Right hindlimb (tissue), 1 donor: ENCODE results near the gene EIF1AD.
"Not testable (repeated sequence)": the region's sequence is repeated elsewhere in the genome, so short reads cannot be mapped to it uniquely, and the experiment has no call there.

Experiments used
- DNase-seq: peaks from one replicate; pipeline ENCODE4 v3.0.0-alpha.2; 2018

Gene EIF1AD

DNA sequence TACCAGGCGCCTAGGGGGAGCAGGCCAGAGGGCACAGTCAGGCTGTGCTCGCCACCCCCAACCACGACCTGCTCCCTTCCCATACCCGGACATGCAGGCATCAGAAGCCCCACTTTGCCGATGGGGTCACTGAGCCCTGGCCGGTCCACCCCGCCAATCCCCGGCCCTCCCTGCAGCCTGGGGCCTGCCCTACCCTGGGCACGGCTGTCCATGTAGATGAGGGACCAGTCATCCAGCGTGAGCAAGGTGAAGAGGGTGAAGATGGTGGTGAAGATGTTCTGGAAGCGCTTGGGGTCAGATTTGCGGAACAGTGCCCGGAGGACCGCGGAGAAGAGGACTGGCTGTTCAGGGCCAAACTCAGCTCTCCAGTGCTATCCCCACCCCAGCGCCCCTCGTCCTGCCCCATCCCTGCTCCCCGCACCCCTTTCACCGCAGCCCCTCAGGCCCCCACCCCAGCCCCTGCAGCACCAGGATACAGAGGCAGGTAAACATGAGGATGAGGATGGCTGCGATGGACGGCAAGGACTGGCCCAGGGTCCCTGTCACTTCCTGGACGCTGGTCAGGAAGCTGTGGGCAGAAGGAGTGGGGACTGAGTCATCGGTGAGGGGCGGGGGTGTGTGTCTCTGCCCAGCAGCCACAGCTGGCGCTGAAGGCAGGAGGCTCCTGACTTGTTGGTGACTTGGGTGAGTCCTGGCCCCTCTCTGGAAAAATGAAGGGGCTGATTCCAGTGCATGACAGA, 18.8 kb upstream of the EIF1AD start:
- DNase-seq, result no peak

- DNase-seq, result no peak
Measured at GRCh38 chr11:66020212-66020611, 18.3 kb upstream of the EIF1AD start.

- DNase-seq, result no peak
Measured at GRCh38 chr11:66017321-66017720, 15.4 kb upstream of the EIF1AD start.

DNA sequence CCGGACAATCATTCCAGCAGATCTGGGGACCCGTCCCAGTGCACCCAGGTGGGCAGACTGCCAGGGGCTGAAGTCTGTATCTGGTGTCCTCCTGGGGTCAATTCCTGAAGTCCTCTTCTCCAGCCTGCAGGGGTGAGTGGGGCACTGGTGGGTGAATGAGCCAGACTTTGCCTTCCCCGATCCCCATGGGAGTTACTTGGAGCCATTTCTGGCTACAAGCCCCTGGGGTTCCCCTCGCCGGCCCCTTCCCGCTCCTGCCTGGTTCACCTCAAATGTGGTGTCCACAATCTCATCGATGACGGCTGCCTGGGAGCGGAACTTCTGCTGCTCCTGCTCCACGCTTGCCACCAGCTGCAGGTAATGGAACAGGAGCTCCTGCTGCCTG, 14.8 kb upstream of the EIF1AD start:
- DNase-seq, result no peak

GRCh38 chr11:66015936-66016792, 14.2 kb upstream of the EIF1AD start:
- DNase-seq, result no peak

- DNase-seq, result no peak
Measured at GRCh38 chr11:66015454-66015881, 13.5 kb upstream of the EIF1AD start.

GRCh38 chr11:66014804-66015453, 13.0 kb upstream of the EIF1AD start:
- DNase-seq, result no peak

DNA sequence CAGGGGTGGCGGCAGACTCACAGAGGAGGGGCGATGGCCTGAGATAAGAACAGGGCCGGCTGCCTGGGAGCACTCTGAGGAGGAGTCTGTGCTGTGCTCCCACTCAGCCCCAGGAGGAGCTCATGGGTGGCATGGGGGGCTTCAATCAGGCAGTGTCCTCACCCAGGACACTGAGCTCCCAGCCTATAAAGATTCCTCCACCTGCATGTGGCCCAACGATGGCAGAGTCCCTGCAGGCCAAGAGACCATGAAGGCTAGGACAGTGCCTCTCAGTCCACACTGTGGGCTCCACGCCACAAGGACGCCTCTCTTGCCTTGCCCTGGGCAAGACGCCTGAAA, 11.8 kb upstream of the EIF1AD start:
- DNase-seq, result no peak

- DNase-seq, result no peak
Measured at GRCh38 chr11:66012946-66013761, 11.2 kb upstream of the EIF1AD start.

DNA sequence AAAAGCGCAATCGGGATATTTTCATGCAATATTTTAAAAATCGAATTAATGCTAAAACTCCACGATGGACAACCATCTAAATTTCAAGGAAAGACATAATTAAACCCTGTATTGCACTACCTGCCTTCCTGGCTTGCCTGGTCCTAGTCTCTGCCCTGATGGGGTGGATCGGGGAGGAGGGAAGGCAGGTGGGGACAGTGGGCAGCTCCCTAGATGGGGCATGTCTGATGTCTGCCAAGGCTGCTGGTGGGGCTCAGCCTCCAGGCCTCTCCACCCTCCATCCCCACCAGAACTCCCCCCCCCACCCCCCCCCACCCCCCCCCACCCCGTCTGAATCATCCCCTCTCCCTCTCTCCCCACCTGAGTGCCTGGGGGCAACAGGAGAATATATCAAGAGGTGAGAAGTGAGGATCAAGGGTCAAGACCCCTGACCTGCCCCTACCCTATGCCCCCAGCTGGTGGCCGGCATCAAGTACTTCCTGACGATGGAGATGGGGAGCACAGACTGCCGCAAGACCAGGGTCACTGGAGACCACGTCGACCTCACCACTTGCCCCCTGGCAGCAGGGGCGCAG, 10.5 kb upstream of the EIF1AD start:
- no peak for DNase-seq

DNA sequence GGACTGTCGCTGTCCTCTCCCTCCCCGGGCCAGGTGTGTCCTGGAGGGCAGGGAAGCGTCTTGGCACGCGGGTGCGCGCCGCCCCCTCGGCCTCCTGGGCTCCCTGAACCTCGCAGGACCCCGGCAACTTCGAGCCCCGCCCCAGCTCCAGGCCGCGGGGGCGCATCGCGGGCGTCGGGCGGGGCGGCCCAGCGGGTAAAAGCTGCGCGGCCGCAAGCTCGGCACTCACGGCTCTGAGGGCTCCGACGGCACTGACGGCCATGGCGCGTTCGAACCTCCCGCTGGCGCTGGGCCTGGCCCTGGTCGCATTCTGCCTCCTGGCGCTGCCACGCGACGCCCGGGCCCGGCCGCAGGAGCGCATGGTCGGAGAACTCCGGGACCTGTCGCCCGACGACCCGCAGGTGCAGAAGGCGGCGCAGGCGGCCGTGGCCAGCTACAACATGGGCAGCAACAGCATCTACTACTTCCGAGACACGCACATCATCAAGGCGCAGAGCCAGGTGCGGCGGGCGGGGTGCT, 9.9 kb upstream of the EIF1AD start, which contains the start of gene CST6:
TSS of gene CST6 (plus strand) at position 224 of the 519 bp plus-strand sequence. CDS start at position 261, 37 bp downstream.
- no peak for DNase-seq

DNA sequence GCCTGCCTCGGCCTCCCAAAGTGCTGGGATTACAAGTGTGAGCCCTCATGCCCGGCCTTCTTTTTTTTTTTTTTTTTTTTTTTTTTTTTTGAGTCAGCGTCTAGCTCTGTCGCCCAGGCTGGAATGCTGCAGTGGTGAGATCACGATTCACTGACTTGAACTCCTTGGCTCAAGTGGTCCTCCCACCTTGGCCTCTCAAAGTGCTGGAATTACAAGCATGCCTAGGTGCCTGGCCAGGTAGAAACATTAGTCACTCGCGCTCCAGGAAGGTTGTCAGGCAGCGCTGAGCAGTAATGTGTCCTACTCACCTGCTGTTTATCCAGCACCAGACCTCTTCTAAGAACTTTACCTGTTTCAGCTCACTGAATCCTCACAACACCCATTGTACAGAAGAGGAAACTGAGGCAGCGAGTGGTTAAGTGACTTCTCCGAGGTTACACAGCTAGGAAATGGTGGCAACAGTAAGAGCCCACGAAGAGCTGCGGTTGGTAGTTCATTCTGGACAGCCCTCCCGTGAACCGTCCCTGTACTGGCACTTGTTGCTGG, 9.4 kb upstream of the EIF1AD start:
- no peak for DNase-seq

DNA sequence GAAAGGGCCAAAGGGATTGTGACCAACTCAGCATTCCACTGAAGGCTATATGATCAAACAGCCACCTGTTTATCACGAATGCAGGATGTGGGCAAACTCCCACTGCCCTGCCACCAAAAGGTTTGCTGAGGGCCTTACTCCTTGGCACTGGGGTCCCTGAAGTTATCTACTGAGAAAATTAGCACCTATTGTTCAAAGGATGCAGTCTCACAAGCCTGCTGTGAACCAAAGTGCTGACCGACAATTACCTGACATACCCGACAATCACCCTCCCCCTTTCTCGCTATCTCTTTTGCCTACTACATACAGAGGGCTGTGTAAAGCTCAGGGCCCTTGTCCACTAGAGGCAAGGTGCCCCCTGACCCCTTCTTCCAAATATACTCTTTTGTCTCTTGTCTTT, 8.1 kb upstream of the EIF1AD start:
- DNase-seq, result not testable (repeated sequence)

- no peak for DNase-seq
Measured at GRCh38 chr11:66008468-66009101, 6.6 kb upstream of the EIF1AD start.

DNA sequence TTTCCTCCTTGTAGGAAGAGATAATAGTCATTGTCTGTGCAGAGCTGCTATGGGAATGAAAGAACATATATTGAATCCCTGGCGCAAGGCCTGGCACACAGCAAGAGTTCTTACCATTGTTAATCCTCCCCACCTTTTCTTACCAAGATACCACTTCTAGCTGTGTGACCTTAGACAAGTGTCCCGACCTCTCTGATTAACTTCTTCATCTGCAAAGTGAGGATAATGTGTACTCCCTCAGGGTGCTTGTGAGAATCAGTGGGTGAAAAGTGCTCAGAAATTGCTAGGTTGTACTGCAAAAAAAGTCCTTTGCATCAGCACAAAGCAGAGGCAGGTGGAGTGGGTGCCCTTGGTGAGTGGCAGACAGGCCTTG, 6.1 kb upstream of the EIF1AD start:
- no peak for DNase-seq

DNA sequence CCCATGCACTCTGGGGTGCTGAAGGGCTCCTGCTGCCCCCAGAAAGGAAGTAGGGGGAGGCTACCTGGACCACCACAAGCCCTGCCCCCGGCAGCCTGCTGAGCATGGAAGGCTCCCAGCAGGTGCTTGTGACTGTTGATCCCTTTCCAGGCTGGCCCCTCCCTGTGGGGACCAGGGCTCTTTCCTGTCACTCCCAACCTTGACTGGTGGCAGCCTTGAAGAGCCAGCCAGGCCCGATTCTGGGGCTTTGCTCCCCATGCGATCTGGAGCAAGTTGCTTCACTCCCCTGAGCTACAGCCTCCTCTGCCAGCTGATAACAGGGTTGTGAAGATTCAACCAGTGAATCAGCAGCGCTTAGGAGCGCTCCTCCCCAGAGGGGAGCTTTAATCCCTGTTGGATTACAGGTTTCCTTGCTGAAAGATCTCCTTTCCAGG, 5.3 kb upstream of the EIF1AD start:
- DNase-seq, result no peak

- DNase-seq, result no peak
Measured at GRCh38 chr11:66006891-66007176, 4.9 kb upstream of the EIF1AD start.

DNA sequence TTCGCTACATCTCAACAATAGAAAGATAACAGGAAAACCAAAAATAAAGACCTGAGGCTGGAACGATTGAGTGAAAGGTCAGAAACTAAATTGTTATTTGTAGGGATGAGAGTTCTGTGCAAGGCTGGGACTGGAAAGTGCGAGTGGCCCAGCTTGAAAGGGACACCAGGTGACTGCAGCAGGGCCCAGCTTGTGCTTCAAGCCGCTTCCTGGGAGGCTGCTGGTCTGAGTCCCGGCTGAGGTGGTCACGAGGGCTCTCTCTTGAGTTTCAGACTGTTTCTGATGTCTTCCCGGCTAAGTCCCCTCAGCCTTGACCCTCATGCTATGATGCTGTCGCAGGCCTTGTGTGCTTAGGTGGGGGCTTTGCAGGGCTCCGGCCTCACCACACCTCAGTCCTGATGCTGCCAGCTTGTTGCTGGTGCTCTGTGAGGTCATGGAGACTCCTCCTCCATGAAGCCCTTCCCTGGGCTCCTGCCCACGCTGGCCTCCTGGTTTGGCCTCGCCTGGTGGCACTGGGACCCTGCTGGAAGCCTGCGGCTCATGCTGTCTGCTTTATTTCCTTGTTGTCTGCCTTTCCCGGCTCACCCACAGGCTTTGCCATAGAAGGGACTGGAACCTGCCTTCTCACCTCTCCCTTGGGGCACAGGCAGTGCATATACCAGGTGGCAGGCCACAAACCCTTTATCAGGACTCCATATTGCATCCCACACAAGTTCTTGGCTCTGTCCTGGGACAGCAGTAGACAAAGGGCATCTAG, 4.4 kb upstream of the EIF1AD start:
- DNase-seq, result no peak

DNA sequence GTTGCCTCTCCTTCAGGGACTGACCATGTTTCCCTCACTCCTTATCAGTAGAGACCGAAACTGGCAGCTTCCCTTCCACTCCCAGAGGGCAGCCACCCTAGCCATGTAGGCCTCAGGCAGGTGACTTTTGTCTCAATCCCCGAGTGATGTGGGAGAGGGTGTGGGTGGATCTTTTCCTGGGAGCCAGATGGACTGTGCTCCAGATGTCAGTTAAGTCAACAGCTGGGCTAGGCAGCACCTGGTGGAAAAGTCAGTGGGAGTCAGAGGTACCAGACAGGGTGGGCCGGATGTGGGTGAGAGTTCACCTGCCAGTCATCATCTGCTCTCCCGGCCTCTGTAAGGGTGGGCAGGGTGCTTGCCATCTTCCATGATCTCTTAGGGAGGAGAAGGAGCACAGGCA, 2.2 kb upstream of the EIF1AD start:
- no peak for DNase-seq

DNA sequence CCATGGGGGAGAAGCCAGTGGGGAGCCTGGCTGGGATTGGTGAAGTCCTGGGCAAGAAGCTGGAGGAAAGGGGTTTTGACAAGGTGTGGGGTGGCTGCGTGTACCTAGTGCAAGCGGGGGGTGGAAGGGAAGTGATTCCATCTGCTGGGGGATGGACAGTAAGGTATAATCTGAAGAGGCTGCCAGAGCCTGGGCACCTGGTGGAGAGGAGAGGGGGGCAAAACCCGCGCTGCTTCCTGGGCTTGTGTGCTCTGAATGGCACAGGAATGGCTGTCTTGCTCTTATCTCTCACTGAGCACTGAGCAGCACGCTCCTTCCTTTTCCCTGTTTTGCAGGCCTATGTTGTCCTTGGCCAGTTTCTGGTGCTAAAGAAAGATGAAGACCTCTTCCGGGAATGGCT, 1.3 kb upstream of the EIF1AD start:
- DNase-seq, result no peak
